Measurements from ENCODE around the gene LRR1. TPM values are rescaled to one million over a fixed set of nuclear protein-coding genes. Genes with fewer than 3 reads are reported as not detected.
"Not testable (repeated sequence)": the region's sequence is repeated elsewhere in the genome, so short reads cannot be mapped to it uniquely, and the experiment has no call there.

The LRR1 gene
- total RNA-seq, 4 donors from 2014 or later = 6.4 to 9.2 (median 8.6) TPM

DNA sequence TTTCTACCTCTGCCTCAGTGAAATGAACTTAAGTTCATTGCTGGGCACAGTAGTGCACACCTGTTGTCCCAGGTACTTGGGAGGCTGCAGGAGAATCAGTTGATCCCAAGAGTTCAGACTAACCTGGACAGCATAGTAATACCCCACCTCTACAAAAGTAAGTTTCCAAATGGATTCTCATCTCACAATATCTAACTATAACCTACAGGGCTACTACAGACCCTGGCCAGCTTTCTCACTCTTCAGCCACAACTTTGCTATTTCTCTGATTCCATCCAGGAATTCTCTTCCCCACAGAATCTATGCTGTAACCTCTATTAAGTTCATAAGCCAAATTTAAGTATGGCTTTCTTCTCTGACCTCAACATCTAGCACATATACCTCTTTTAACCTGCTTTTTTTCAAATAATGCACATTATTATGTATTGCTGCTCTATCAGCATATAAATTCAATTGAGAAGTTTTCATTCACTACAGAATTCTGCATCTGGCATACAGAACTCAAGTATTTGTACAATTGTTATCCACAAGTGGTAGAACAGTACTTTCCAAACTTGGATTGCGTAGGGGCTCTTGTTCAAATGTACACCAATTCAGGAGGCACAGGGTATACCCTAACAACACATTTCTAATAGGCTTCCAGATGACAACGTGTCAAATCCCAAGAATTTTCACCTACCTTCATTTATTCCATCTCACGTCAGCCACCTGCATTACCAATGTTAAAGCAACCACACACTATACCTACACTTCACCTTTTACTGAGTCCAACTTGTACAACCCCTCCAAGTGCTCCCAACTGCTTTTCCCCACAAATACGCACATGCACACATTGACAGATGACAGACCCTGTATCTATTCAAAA is 16.4 kb upstream of the LRR1 start:
- no peaks in the 10 kb centered on the region for H3K9me3 ChIP-seq
- peaks cover 16% of the 10 kb centered on the region for H3K36me3 ChIP-seq
- WGBS = 88% methylated on average over 4 of the region's 4 CpGs
- TF ChIP-seq POLR2AphosphoS5 (IDR thresholded peaks at IDR 0.05) (no peak), CTCF (IDR thresholded peaks at IDR 0.05) (no peak)
- no peak overlapping the region for H3K4me3 ChIP-seq
- peaks cover 31% of the 10 kb centered on the region for H3K4me1 ChIP-seq
- no peak overlapping the region for H3K27ac ChIP-seq
- DNase-seq (ENCODE audit: low spot score in 2 of 2) = no peak
- H3K27me3 ChIP-seq = no peaks in the 10 kb centered on the region

GRCh38 chr14:49583629-49584028 is 15.1 kb upstream of the LRR1 start:
- Histone ChIP-seq H3K9me3 (no peaks in the 10 kb centered on the region), H3K27me3 (no peaks in the 10 kb centered on the region), H3K27ac (no peak overlapping the region), H3K36me3 (peaks cover 15% of the 10 kb centered on the region), H3K4me1 (peaks cover 31% of the 10 kb centered on the region), H3K4me3 (no peak overlapping the region)
- WGBS = 92% methylated on average over 6 of the region's 6 CpGs
- TF ChIP-seq POLR2AphosphoS5 (IDR thresholded peaks at IDR 0.05) (no peak), POLR2A (IDR thresholded peaks at IDR 0.05) (no peak), CTCF (IDR thresholded peaks at IDR 0.05) (no peak), EP300 (IDR thresholded peaks at IDR 0.05) (no peak)
- DNase-seq (ENCODE audit: low spot score in 2 of 2) = no peak

- 91% methylated on average over 11 of the region's 11 CpGs for WGBS
- Histone ChIP-seq H3K27ac (no peak overlapping the region), H3K9me3 (no peaks in the 10 kb centered on the region), H3K4me1 (peaks cover 31% of the 10 kb centered on the region), H3K27me3 (no peaks in the 10 kb centered on the region), H3K4me3 (peak overlapping the region; percentile 80), H3K36me3 (peaks cover 15% of the 10 kb centered on the region)
- TF ChIP-seq CTCF (IDR thresholded peaks at IDR 0.05) = no peak
- TF ChIP-seq POLR2A (IDR thresholded peaks at IDR 0.05) = no peak
- no peak for TF ChIP-seq EP300 (IDR thresholded peaks at IDR 0.05)
- no peak for TF ChIP-seq POLR2AphosphoS5 (IDR thresholded peaks at IDR 0.05)
- DNase-seq (ENCODE audit: low spot score in 2 of 2) = no peak
Observed at GRCh38 chr14:49584058-49584457, 14.7 kb upstream of the LRR1 start.

- H3K36me3 ChIP-seq = peaks cover 15% of the 10 kb centered on the region
- H3K4me3 ChIP-seq = peak overlapping the region; percentile 80
- peaks cover 31% of the 10 kb centered on the region for H3K4me1 ChIP-seq
- WGBS = 22% methylated on average over 32 of the region's 32 CpGs
- not testable (repeated sequence) for DNase-seq (ENCODE audit: low spot score in 2 of 2); H3K27me3 ChIP-seq; H3K9me3 ChIP-seq
- H3K27ac ChIP-seq = peak overlapping the region; percentile 95
Observed at GRCh38 chr14:49584981-49585640, 13.6 kb upstream of the LRR1 start.

GRCh38 chr14:49585803-49586672 is 12.7 kb upstream of the LRR1 start, which contains the start of gene RPS29:
Gene RPS29, minus strand, starts transcription at chr14:49586380. Its CDS starts 34 bp downstream, at chr14:49586346.
- H3K9me3 ChIP-seq = no peaks in the 10 kb centered on the region
- TF ChIP-seq POLR2AphosphoS5 (IDR thresholded peaks at IDR 0.05) (peak; percentile 70 to 92 (median 83)), CTCF (IDR thresholded peaks at IDR 0.05) (no peak), EP300 (IDR thresholded peaks at IDR 0.05) (no peak), POLR2A (IDR thresholded peaks at IDR 0.05) (peak; percentile 45 to 90)
- H3K27me3 ChIP-seq = no peaks in the 10 kb centered on the region
- H3K27ac ChIP-seq = peak within 1 kb of the TSS; percentile 95
- peak within 1 kb of the TSS; percentile 80 for H3K4me3 ChIP-seq
- WGBS = 0% methylated on average over 27 of the region's 55 CpGs
- DNase-seq (ENCODE audit: low spot score in 2 of 2) = peak; percentile 99
- H3K4me1 ChIP-seq = peaks cover 24% of the 10 kb centered on the region
- H3K36me3 ChIP-seq = peaks cover 15% of the 10 kb centered on the region

Data from suprapubic skin (tissue), 4 donors.